B cell (primary cell): ENCODE data around the gene PHC2. TPM values are rescaled to one million over a fixed set of nuclear protein-coding genes. Genes with fewer than 3 reads are reported as not detected.

ENCODE experiments used
- ATAC-seq: fragments of 200-7000 bp; cut with Tn5 transposase; one replicate; pipeline ENCODE4 v1.10.0; 2021; ENCODE audit warnings: low read depth, mild to moderate bottlenecking, moderate number of reproducible peaks, moderate library complexity
- CTCF ChIA-PET: fragments of 350-600 bp; sonication (Branson Sonifier 250); formaldehyde crosslinking; loops from one replicate; lab custom pipeline; 2021; ENCODE audit warnings: antibody characterized with exemption, inconsistent platforms; lab: Charles Lee
- POLR2A ChIA-PET: fragments of 350-600 bp; sonication (Branson Sonifier 250); formaldehyde crosslinking; loops from one replicate; lab custom pipeline; 2021; ENCODE audit warnings: antibody characterized with exemption; lab: Charles Lee
- DNase-seq: peaks from one replicate; pipeline ENCODE4 v3.0.0; 2013
- H2AFZ ChIP-seq: 2 replicates; pipeline ENCODE4 v1.6.1; 2012; ENCODE audit warnings: mild to moderate bottlenecking, low read depth, low read length; ENCODE audit not compliant: insufficient read depth, poor library complexity, severe bottlenecking
- H3K27ac ChIP-seq, 2 donors: 1 replicate in 1 of 2; 2 replicates in 1 of 2; pipeline ENCODE4 v1.5.1; 2012 to 2013; ENCODE audit warnings: low read length in 2 of 2, mild to moderate bottlenecking in 2 of 2, moderate library complexity in 1 of 2
- H3K27me3 ChIP-seq, 4 experiments: fragments of 200-600 bp in 1 of 4; sonication (generic) in 1 of 4; replicated peaks in 1 of 4; 1 replicate in 2 of 4; 2 replicates in 2 of 4; pipeline versions ENCODE4 v1.6.1 to v1.7.0; 2013 to 2016; ENCODE audit warnings: low read length in 3 of 4, mild to moderate bottlenecking in 2 of 4, mixed read lengths in 1 of 4, moderate library complexity in 1 of 4; ENCODE audit not compliant: insufficient read depth in 4 of 4, control insufficient read depth in 3 of 4; ENCODE audit errors: control extremely low read depth in 1 of 4
- H3K36me3 ChIP-seq, 2 experiments: replicated peaks in 1 of 2; 1 replicate in 1 of 2; 2 replicates in 1 of 2; pipeline versions ENCODE4 v1.6.1 to v1.7.1; 2013; ENCODE audit warnings: low read length in 1 of 2; ENCODE audit not compliant: insufficient read depth in 2 of 2, control insufficient read depth in 1 of 2; ENCODE audit errors: control extremely low read depth in 1 of 2, extremely low read depth in 1 of 2
- H3K4me1 ChIP-seq, 2 donors: fragments of 200-600 bp in 1 of 2; sonication (generic) in 1 of 2; 1 replicate in 1 of 2; 2 replicates in 1 of 2; pipeline versions ENCODE4 v1.5.1 to v1.6.1; 2013 to 2017; ENCODE audit warnings: low read length in 2 of 2; ENCODE audit not compliant: control insufficient read depth in 2 of 2, insufficient read depth in 2 of 2
- H3K4me2 ChIP-seq: replicated peaks from 2 replicates; pipeline ENCODE3; 2012; ENCODE audit warnings: mild to moderate bottlenecking, low read depth, low read length; ENCODE audit not compliant: poor library complexity, severe bottlenecking
- H3K4me3 ChIP-seq, 5 experiments: fragments of 200-600 bp in 1 of 5; sonication (generic) in 1 of 5; 1 replicate in 3 of 5; 2 replicates in 2 of 5; pipeline versions ENCODE4 v1.5.1 to v1.7.0; 2011 to 2016; ENCODE audit warnings: low read length in 4 of 5, mild to moderate bottlenecking in 4 of 5, low read depth in 2 of 5, control low read depth in 1 of 5, moderate library complexity in 1 of 5; ENCODE audit not compliant: insufficient read depth in 1 of 5; ENCODE audit errors: control extremely low read depth in 1 of 5, extremely low read depth in 1 of 5
- H3K79me2 ChIP-seq: fragments of 200-600 bp; sonication (generic); one replicate; pipeline ENCODE4 v1.6.0; 2016; ENCODE audit warnings: low read length; ENCODE audit not compliant: control insufficient read depth, insufficient read depth
- H3K9ac ChIP-seq: fragments of 200-600 bp; sonication (generic); 2 replicates; pipeline ENCODE4 v1.6.1; 2017; ENCODE audit warnings: mild to moderate bottlenecking, low read length, moderate library complexity
- H3K9me3 ChIP-seq, 3 donors: one replicate each; pipeline versions ENCODE4 v1.6.1 to v1.7.1; 2013; ENCODE audit warnings: low read length in 2 of 3; ENCODE audit not compliant: control insufficient read depth in 2 of 3, insufficient read depth in 1 of 3; ENCODE audit errors: control extremely low read depth in 1 of 3
- H4K20me1 ChIP-seq: 2 replicates; pipeline ENCODE4 v1.6.0; 2012; ENCODE audit warnings: mild to moderate bottlenecking, low read length; ENCODE audit not compliant: insufficient read depth, control insufficient read depth, poor library complexity, severe bottlenecking
- H3K27ac Mint-ChIP-seq: one replicate; pipeline ENCODE4 v1.8.0; 2021; ENCODE audit warnings: mixed read lengths
- H3K27me3 Mint-ChIP-seq: one replicate; pipeline ENCODE4 v1.8.0; 2021; ENCODE audit warnings: mixed read lengths
- H3K4me1 Mint-ChIP-seq: one replicate; pipeline ENCODE4 v1.8.0; 2021; ENCODE audit warnings: mixed read lengths
- H3K4me3 Mint-ChIP-seq: one replicate; pipeline ENCODE4 v1.8.0; 2021; ENCODE audit warnings: mixed read lengths
- H3K9me3 Mint-ChIP-seq: one replicate; pipeline ENCODE4 v1.8.0; 2022; ENCODE audit warnings: mixed read lengths; ENCODE audit not compliant: insufficient read depth
- CTCF ChIP-seq: fragments of 200-600 bp; IDR thresholded peaks from one replicate; pipeline ENCODE4 v1.8.0; 2022; ENCODE audit warnings: antibody characterized with exemption, mild to moderate bottlenecking
- EZH2 ChIP-seq: IDR thresholded peaks from 2 replicates; pipeline ENCODE4 v1.6.1; 2012; ENCODE audit warnings: borderline replicate concordance, low read depth, mild to moderate bottlenecking, moderate library complexity, low read length; ENCODE audit not compliant: insufficient read depth, poor library complexity, severe bottlenecking
- WGBS: methylation state at CpG from one replicate; pipeline ENCODE4 v1.1.5; 2013; ENCODE audit warnings: missing lambda C conversion rate; ENCODE audit not compliant: insufficient coverage; 5-methylcytosine and 5-hydroxymethylcytosine counted together
- intact Hi-C: fragments of 100-400 bp; cut with micrococcal nuclease; formaldehyde crosslinking; loops from one replicate; pipeline ENCODE4 v1.10.0; 2022
- polyA plus RNA-seq: library from polyadenylated mRNA; depleted of rRNA; stranded (reverse); fragments of >200 nt; gene quantifications from 2 replicates; pipeline ENCODE4 v1.2.3, GENCODE V29; 2012
- total RNA-seq, 2 donors: library from RNA; stranded (reverse); fragments of 120-200 nt in 1 of 2; gene quantifications; 1 replicate in 1 of 2; 2 replicates in 1 of 2; pipeline versions ENCODE4 v1.2.3 to v1.2.4, GENCODE V29; 2013 to 2022

PHC2 gene
- total and polyA plus RNA-seq, 2 donors (not counting 1 experiment from before 2014, with no cell fraction given), result 23.1 to 23.4 TPM

- intact Hi-C loops, result no loop called here
- Histone ChIP-seq H3K79me2 (no peaks in the 10 kb centered on the region), H3K36me3 (no peaks in the 10 kb centered on the region), H3K4me2 (no peak overlapping the region), H3K4me3 (no peak overlapping the region), H2AFZ (no peak overlapping the region), H3K27me3 (peaks cover 0 to 8% (median 6%) of the 10 kb centered on the region in 4 experiments), H3K9ac (no peak overlapping the region), H3K9me3 (no peaks in the 10 kb centered on the region), H3K27ac (no peak overlapping the region), H4K20me1 (no peaks in the 10 kb centered on the region), H3K4me1 (peaks cover 8 to 16% of the 10 kb centered on the region in 2 donors)
- ATAC-seq (no peak), DNase-seq (no peak)
- WGBS, result 55% methylated on average over 6 of the region's 7 CpGs
- ChIA-PET POLR2A (no interaction called here), CTCF (no interaction called here)
- H3K4me1 Mint-ChIP-seq, result peaks cover 8% of the 10 kb centered on the region
- H3K27ac Mint-ChIP-seq, result no peak overlapping the region
- TF ChIP-seq CTCF, result no peak
- no peak for TF ChIP-seq EZH2
- peaks cover 18% of the 10 kb centered on the region for H3K27me3 Mint-ChIP-seq
- no peaks in the 10 kb centered on the region for H3K9me3 Mint-ChIP-seq
- no peak overlapping the region for H3K4me3 Mint-ChIP-seq
These were observed 46.7 kb downstream of the PHC2 start for GRCh38 chr1:33384040-33384812.

GRCh38 chr1:33383489-33383888 lies 47.4 kb downstream of the PHC2 start:
- no peak overlapping the region for H3K4me3 Mint-ChIP-seq
- no peak overlapping the region for H3K9ac ChIP-seq
- H3K4me1 ChIP-seq, result peaks cover 8 to 16% of the 10 kb centered on the region in 2 donors
- 74% methylated on average over 4 of the region's 4 CpGs for WGBS
- H3K27ac ChIP-seq, result no peak overlapping the region
- H3K4me1 Mint-ChIP-seq, result peaks cover 8% of the 10 kb centered on the region
- H3K4me2 ChIP-seq, result no peak overlapping the region
- TF ChIP-seq EZH2, result no peak
- TF ChIP-seq CTCF, result no peak
- no peak overlapping the region for H2AFZ ChIP-seq
- DNase-seq, result no peak
- H3K27me3 ChIP-seq, result peaks cover 0 to 8% (median 6%) of the 10 kb centered on the region in 4 experiments
- no peak for ATAC-seq
- POLR2A ChIA-PET, result no interaction called here
- no peaks in the 10 kb centered on the region for H3K9me3 ChIP-seq
- no peaks in the 10 kb centered on the region for H3K9me3 Mint-ChIP-seq
- intact Hi-C loops, result no loop called here
- H3K27me3 Mint-ChIP-seq, result peaks cover 18% of the 10 kb centered on the region
- no peak overlapping the region for H3K27ac Mint-ChIP-seq
- no peaks in the 10 kb centered on the region for H4K20me1 ChIP-seq
- H3K79me2 ChIP-seq, result no peaks in the 10 kb centered on the region
- no peaks in the 10 kb centered on the region for H3K36me3 ChIP-seq
- H3K4me3 ChIP-seq, result no peak overlapping the region
- CTCF ChIA-PET, result no interaction called here
